GM23248 (cell line): ENCODE measurements around the gene CENPM. TPM values are rescaled to one million over a fixed set of nuclear protein-coding genes. Genes with fewer than 3 reads are reported as not detected.

ENCODE experiments used
- DNase-seq: peaks from one replicate; pipeline ENCODE4 v3.0.0-alpha.2; 2015
- H2AFZ ChIP-seq: fragments of 200-600 bp; sonication (generic); 2 replicates; pipeline ENCODE4 v1.6.1; 2016; ENCODE audit warnings: antibody characterized with exemption
- H3F3A ChIP-seq: fragments of 200-600 bp; sonication (generic); 2 replicates; pipeline ENCODE4 v1.6.1; 2016; ENCODE audit warnings: mild to moderate bottlenecking, antibody characterized with exemption, mixed run types; ENCODE audit not compliant: insufficient read depth
- H3K27ac ChIP-seq: fragments of 200-600 bp; sonication (generic); 2 replicates; pipeline ENCODE4 v1.5.1; 2016; ENCODE audit warnings: mild to moderate bottlenecking
- H3K27me3 ChIP-seq: fragments of 200-600 bp; sonication (generic); replicated peaks from 2 replicates; pipeline ENCODE4 v1.6.1; 2016; ENCODE audit warnings: mild to moderate bottlenecking; ENCODE audit not compliant: insufficient read depth
- H3K36me3 ChIP-seq: fragments of 200-600 bp; sonication (generic); 2 replicates; pipeline ENCODE4 v1.6.1; 2016; ENCODE audit warnings: low read depth, mild to moderate bottlenecking
- H3K4me1 ChIP-seq: fragments of 200-600 bp; sonication (generic); 2 replicates; pipeline ENCODE4 v1.6.1; 2016; ENCODE audit warnings: mild to moderate bottlenecking; ENCODE audit not compliant: insufficient read depth
- H3K4me2 ChIP-seq: fragments of 200-600 bp; sonication (generic); one replicate; pipeline ENCODE4 v1.6.1; 2016; ENCODE audit warnings: mild to moderate bottlenecking; ENCODE audit not compliant: unreplicated experiment
- H3K4me3 ChIP-seq: fragments of 200-600 bp; sonication (generic); 2 replicates; pipeline ENCODE4 v1.5.1; 2016; ENCODE audit warnings: mild to moderate bottlenecking
- H3K79me2 ChIP-seq: fragments of 200-600 bp; sonication (generic); 2 replicates; pipeline ENCODE4 v1.6.1; 2016; ENCODE audit warnings: mild to moderate bottlenecking; ENCODE audit not compliant: insufficient read depth
- H3K9ac ChIP-seq: fragments of 200-600 bp; sonication (generic); 2 replicates; pipeline ENCODE4 v1.6.1; 2016; ENCODE audit warnings: mild to moderate bottlenecking
- H3K9me2 ChIP-seq: fragments of 200-600 bp; sonication (generic); 2 replicates; pipeline ENCODE4 v1.6.1; 2016; ENCODE audit warnings: mixed run types, mild to moderate bottlenecking, moderate library complexity; ENCODE audit not compliant: insufficient read depth
- H3K9me3 ChIP-seq: fragments of 200-600 bp; sonication (generic); one replicate; pipeline ENCODE4 v1.6.1; 2017; ENCODE audit warnings: low read depth
- H4K20me1 ChIP-seq: fragments of 200-600 bp; sonication (generic); 2 replicates; pipeline ENCODE4 v1.6.0; 2016; ENCODE audit not compliant: insufficient read depth
- EZH2 ChIP-seq: fragments of 200-600 bp; sonication (generic); IDR thresholded peaks from 2 replicates; pipeline ENCODE4 v1.6.1; 2018; ENCODE audit warnings: antibody characterized with exemption, mild to moderate bottlenecking; ENCODE audit not compliant: insufficient read depth, poor library complexity, severe bottlenecking
- EZH2phosphoT487 ChIP-seq: fragments of 200-600 bp; sonication (generic); IDR thresholded peaks from 2 replicates; pipeline ENCODE4 v1.6.1; 2018; ENCODE audit warnings: antibody characterized with exemption, moderate library complexity, mild to moderate bottlenecking, low read depth; ENCODE audit not compliant: insufficient read depth
- WGBS, 2 experiments: methylation state at CpG; one replicate each; pipeline ENCODE4 v1.1.6; 2015 to 2017; ENCODE audit warnings: low lambda C conversion rate in 2 of 2, low coverage in 1 of 2; ENCODE audit errors: missing lambda C conversion rate in 2 of 2; 5-methylcytosine and 5-hydroxymethylcytosine counted together
- in situ Hi-C: fragments of 300-500 bp; cut with MboI; formaldehyde crosslinking; loops from 2 replicates; pipeline ENCODE4 v1.15.0; 2020
- polyA plus RNA-seq: library from polyadenylated mRNA; unstranded; fragments of >200 nt; fragmentation: Nextera tagmentation; extraction: Ambion mirVana; gene quantifications from 2 replicates; pipeline ENCODE4 v1.2.1, GENCODE V29; 2016
- total RNA-seq: library from RNA; depleted of rRNA; stranded (reverse); fragments of >200 nt; shearing (Covaris generic); gene quantifications from 2 replicates; pipeline ENCODE4 v1.2.3, GENCODE V29; 2014

The CENPM gene
- total and polyA plus RNA-seq, 2 experiments from 2014 or later, result 5.7 to 18.9 TPM

DNA sequence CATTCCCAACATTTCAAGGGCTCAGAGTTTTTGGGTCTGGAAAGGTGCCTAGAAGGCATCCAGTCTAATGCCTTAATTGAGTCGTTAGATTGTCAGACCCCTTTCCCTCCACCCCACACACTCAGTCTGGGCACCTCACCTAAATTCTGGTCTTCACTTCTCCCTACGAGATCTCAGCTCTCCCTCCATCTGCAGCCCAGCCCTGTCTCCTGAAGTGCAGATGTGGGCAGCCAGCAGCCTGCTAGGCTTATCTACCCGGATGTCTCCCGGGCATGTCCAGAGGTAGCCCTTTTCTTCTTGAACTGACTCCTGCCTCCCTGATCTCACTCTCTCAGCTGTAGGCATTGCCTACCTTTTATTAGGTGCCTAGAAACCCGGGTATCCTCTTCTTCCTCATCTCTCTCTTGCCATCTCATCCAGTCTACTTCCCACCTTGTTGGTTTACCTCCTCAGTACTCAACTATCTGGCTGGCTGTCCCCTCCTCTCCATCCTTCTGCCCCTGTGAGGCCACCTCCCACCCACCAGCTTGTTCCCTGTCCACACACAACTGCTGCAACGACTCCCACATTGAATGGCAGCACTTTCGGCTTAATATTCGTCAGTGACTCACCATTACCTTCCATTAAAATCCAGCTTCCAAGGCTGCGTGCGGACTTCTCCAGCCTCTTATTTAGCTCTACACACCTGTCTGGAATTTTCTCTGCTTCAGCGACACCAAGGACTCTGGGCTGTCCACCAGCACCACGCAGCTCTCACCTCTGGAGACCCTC lies 28.5 kb upstream of the CENPM start:
- no peak for DNase-seq

DNA sequence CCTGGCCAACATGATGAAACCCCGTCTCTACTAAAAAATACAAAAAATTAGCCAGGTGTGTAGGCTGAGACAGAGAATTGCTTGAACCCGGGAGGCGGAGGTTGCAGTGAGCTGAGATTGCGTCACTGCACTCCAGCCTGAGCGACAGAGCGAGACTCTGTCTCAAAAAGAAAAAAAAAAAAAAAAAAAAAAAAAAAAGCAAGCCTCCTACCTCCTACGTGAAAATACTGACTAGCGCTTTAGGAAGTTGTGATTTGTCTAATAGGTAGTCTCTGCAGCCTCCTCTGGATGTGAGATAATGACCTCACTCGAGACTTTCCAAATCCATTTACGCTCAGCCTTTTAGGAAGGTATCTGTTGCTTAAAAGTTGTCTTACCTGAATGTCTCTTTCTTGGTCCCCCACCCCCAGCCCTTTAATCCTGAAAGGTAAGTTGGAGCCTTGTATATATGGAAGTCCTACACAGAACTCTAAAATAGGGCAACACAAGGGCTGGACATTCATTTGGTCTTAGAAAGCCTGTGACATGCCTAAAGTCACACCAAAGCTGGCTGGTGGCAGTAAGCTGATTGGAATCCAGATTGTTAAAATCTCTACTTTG lies 27.8 kb upstream of the CENPM start:
- peaks cover 41% of the 10 kb centered on the region for H3K27me3 ChIP-seq
- H3K79me2 ChIP-seq, result no peaks in the 10 kb centered on the region
- H3K4me2 ChIP-seq, result no peak overlapping the region
- 0 out of 2 replicates have a peak, but pooled peaks cover 4% of the 10 kb centered on the region for H3K4me1 ChIP-seq
- no peaks in the 10 kb centered on the region for H3K9me3 ChIP-seq
- 63 to 71% methylated on average over 9 to 10 of the region's 10 CpGs for WGBS, 2 experiments
- in situ Hi-C loops, result no loop called here
- no peaks in the 10 kb centered on the region for H3K36me3 ChIP-seq
- H3K9ac ChIP-seq, result no peak overlapping the region
- no peaks in the 10 kb centered on the region for H4K20me1 ChIP-seq
- H3K4me3 ChIP-seq, result no peak overlapping the region
- no peak overlapping the region for H2AFZ ChIP-seq
- TF ChIP-seq EZH2, result no peak
- TF ChIP-seq EZH2phosphoT487, result no peak
- H3K9me2 ChIP-seq, result no peaks in the 10 kb centered on the region
- DNase-seq, result no peak
- H3F3A ChIP-seq, result no peaks in the 10 kb centered on the region
- no peak overlapping the region for H3K27ac ChIP-seq

More for the DNA sequence above, 28.5 kb upstream of the CENPM start:
- Histone ChIP-seq H3K79me2 (no peaks in the 10 kb centered on the region), H3K4me2 (no peak overlapping the region), H3K36me3 (no peaks in the 10 kb centered on the region), H3K9ac (no peak overlapping the region), H3F3A (no peaks in the 10 kb centered on the region), H2AFZ (no peak overlapping the region), H3K4me3 (no peak overlapping the region), H3K9me3 (no peaks in the 10 kb centered on the region), H3K27me3 (peaks cover 41% of the 10 kb centered on the region), H4K20me1 (no peaks in the 10 kb centered on the region), H3K4me1 (0 out of 2 replicates have a peak, but pooled peaks cover 4% of the 10 kb centered on the region), H3K9me2 (no peaks in the 10 kb centered on the region), H3K27ac (no peak overlapping the region)
- TF ChIP-seq EZH2phosphoT487, result no peak
- no peak for TF ChIP-seq EZH2
- 34 to 46% methylated on average over 12 of the region's 12 CpGs for WGBS, 2 experiments
- in situ Hi-C loops, result no loop called here

DNA sequence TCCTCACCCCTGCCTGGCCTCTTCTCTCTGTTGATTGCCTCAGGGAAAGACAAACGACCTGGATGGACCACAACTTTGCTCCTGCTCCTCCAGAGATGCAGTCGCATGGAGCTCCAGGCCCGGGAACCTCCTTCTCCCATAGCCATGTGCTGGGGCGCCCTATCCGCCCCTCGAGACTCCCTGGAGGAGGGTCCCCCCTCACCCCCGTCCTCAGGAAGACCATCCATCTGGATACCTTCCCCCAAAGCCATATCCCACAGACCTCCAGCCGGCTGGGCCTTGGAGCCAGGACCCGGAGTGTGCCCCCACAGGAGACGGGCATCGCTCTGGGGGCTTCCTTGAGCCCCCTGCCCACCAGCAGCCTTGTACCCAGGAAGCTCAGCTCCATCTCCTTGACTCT lies 24.5 kb upstream of the CENPM start:
- Histone ChIP-seq H3K27me3 (peaks cover 27% of the 10 kb centered on the region), H3K27ac (no peak overlapping the region), H3K4me1 (0 out of 2 replicates have a peak, but pooled peaks cover 3% of the 10 kb centered on the region), H3F3A (peaks cover 4% of the 10 kb centered on the region; the same call in 1 of the 2 replicates), H3K9me3 (no peaks in the 10 kb centered on the region), H3K9me2 (no peaks in the 10 kb centered on the region), H2AFZ (no peak overlapping the region), H3K4me2 (no peak overlapping the region), H3K36me3 (no peaks in the 10 kb centered on the region), H4K20me1 (no peaks in the 10 kb centered on the region), H3K79me2 (no peaks in the 10 kb centered on the region), H3K9ac (no peak overlapping the region), H3K4me3 (no peak overlapping the region)
- in situ Hi-C loops, result no loop called here
- no peak for TF ChIP-seq EZH2phosphoT487
- no peak for TF ChIP-seq EZH2
- whole genome bisulfite sequencing, 2 experiments, result 56 to 68% methylated on average over 11 of the region's 11 CpGs
- DNase-seq, result no peak

DNA sequence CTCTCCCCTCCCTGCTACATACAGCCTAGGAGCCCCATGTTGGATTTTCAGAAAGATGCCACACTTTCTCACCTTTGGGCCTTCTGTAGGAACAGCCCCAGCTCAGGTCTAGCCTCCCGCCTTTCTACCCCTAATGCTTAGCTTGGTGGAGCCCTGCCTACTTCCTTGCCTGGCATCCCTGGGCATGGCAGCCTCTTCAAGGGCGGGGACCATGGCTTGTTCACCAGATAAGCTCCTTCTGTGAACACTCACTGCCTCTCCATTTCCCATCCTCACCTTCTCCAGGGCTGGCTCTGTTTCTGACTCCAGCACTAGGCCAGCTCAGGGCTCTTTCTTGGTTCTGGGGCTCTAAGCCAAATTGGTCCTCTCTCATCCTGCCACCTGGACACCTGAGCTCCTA lies 23.6 kb upstream of the CENPM start:
- no peak overlapping the region for H2AFZ ChIP-seq
- peaks cover 4% of the 10 kb centered on the region; the same call in 1 of the 2 replicates for H3F3A ChIP-seq
- in situ Hi-C loops, result no loop called here
- no peaks in the 10 kb centered on the region for H4K20me1 ChIP-seq
- TF ChIP-seq EZH2 (no peak), EZH2phosphoT487 (no peak)
- H3K27ac ChIP-seq, result no peak overlapping the region
- peaks cover 19% of the 10 kb centered on the region for H3K27me3 ChIP-seq
- H3K4me2 ChIP-seq, result no peak overlapping the region
- H3K4me3 ChIP-seq, result no peak overlapping the region
- H3K9me2 ChIP-seq, result no peaks in the 10 kb centered on the region
- H3K79me2 ChIP-seq, result no peaks in the 10 kb centered on the region
- no peaks in the 10 kb centered on the region for H3K36me3 ChIP-seq
- WGBS, 2 experiments, result 45 to 56% methylated on average over 2 of the region's 2 CpGs
- no peaks in the 10 kb centered on the region for H3K9me3 ChIP-seq
- no peak for DNase-seq
- no peak overlapping the region for H3K9ac ChIP-seq
- no peaks in the 10 kb centered on the region for H3K4me1 ChIP-seq
